ENCODE results near the gene TRAPPC3L.
"Not testable (repeated sequence)": the region's sequence is repeated elsewhere in the genome, so short reads cannot be mapped to it uniquely, and the experiment has no call there.

The TRAPPC3L gene

DNA sequence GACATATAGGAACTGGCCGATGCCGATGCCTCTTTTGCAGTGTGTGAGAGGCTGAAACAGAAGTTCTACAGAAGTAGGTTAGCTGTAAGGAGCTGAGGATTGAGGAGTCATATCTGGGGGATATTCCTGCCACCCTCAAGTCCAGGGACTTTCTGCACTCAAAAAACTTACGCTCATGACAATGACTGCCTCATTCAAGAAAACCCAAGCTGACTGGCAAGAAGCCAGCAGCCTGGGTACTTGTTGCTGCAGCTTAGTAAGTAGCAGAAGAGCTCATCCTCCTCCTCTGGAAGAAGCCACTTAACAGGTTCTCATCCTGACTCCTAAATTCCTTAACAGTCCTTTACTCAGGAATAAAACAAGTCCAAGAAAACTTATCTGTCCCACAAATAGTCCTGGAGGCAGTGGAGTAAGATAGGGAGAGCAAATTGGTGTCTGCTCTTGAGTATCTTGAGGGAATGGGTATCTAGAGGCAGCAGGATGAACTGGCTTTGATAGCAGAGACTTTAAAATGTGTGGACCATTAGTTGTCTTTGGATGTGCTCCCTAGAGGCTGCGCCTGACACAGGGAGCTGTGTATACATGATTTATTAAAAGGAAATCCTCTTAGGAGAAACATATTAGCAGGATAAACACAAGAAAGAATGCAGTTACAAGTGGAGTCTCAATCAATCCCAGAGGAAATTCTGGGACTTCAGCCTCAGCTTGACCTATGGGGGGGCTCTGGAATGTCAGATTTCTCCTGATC lies 26.7 kb downstream of the TRAPPC3L start:
- in situ Hi-C loops (cut with MboI; ENCODE audit: low sequenced_read_pairs) = no loop called here

DNA sequence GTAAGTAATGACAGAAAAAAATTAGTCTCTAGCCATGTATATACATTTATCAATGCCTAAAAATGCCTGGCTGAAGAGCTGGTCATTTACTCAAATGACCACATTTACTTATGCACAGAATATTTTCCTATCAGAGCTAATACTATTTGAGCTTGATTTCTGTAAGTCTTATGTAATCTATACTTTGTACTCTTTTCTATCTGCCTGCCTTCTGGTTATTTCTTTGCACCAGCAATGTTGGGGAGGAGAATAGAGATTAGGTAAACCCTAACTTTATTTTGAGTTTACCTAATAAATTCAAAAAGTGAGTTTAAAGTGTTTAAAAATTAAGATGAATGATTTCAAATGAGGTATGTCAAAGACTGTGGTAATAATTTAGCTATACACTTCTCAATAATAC lies 30.3 kb downstream of the TRAPPC3L start:
- in situ Hi-C loops (cut with MboI; ENCODE audit: low sequenced_read_pairs) = no loop called here

DNA sequence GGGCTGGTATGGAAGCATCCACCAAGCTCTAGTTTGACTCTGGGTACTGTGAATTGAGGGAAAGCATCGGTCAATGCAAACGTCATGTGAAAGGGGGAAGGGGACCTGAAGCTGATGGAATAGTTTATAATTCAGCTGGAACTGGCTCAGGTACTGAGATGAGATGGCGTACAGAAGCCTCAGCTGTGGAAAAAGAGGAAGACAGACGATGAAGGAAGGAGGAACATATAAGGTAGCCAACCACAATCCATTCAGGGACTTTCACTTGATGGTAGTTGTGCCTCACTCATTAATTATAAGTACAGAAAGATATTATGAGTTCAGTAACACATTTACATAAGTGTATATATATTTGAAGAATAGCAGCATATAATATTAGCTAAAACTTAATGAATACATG lies 31.4 kb downstream of the TRAPPC3L start:
- in situ Hi-C loops (cut with MboI; ENCODE audit: low sequenced_read_pairs) = no loop called here

DNA sequence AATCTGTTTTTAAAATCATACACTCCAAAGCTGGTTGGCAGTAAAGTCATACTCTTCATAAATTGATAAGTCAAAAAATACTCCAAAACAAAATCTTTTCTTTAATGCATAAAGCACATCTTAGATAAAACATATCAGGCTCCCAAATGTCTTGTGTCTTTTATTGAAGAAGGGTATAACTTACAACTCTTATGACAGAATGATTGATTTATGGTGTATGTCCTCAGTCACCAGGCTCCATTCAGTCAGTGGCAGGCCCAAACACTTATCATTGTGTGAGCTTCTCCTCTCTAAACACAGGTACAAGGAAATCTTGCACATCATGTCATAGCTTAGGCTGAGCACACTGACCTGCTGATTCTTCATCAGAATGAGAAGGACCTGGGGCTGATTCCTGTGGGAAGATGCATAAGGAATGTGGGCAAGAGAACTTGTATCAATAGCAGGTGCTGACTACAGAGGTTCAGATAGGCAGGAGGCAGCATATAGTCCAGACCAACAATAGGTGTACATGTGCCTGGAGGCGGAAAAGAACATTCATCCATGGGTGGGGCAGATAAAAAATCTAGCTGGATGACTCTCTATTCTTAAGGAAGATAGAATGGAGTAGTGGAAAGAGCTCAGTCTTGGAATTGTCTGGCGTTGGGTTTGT lies 32.1 kb downstream of the TRAPPC3L start:
- in situ Hi-C loops (cut with MboI; ENCODE audit: low sequenced_read_pairs) = no loop called here

DNA sequence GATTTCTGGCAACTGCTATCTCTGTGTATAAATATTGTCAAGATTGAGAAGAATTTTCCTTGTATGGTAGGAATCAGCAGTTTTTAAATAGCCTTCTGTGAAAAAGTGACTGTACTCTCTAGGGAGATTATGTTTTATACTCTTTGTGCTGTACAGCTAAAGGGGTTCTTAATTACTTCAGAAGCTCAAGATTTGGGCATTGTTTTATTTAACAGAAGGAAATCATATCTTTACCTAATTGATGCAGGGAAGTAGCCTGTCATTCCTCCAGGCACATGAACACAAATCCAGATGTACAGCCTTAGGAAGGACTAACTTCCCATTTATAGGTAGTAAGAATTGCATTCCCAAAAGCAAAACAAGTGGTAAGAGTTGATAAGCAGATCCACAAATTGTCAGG lies 32.8 kb downstream of the TRAPPC3L start:
- in situ Hi-C loops (cut with MboI; ENCODE audit: low sequenced_read_pairs) = no loop called here

DNA sequence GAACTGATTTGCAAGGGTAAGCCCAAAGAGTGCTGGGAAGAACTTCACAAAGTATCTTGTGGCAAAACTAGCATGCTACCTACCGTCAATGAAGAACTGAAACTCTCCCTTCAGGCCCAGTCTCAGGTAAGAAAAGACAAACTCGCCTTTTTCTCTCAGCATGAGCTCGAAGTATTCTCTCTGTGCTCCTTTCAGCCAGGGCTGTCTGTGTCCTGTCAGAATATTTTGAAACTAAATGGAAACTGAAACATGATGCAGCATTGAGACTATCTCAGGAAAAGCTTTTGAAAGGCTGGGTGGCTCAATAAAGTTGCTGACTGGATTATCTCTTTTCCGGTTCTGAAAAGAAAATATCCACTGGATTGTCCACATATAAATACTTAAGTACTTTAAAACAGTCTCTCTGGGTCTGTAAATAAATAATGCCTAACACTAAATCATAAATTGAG lies 33.3 kb downstream of the TRAPPC3L start:
- in situ Hi-C loops (cut with MboI; ENCODE audit: low sequenced_read_pairs) = no loop called here

DNA sequence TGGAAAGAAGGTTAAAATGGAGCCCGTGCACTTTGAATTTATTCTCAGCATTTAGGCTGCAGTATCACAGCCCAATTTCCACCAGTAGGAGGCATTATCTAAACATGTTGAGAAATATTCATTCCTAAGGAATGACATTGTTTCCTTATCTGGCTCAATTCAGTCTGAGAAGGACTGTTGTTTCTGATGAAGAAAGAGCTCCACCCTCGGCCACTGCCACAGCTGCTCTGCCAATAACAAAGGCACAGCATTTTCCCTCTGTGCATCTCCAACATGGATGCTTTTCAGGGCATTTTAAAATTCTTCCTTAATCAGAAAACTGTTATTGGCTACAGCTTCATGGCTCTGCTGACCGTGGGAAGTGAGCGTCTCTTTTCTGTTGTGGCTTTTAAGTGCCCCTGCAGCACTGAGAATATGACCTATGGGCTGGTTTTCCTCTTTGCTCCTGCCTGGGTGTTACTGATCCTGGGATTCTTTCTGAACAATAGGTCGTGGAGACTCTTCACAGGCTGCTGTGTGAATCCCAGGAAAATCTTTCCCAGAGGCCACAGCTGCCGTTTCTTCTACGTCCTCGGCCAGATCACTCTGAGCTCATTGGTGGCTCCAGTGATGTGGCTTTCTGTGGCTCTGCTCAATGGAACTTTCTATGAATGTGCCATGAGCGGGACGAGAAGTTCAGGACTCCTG lies 33.9 kb downstream of the TRAPPC3L start, which contains the start of gene CALHM5:
CALHM5 (plus strand) TSS at position 216 of the 687 bp plus-strand sequence; CDS start at position 274, 58 bp downstream.
- in situ Hi-C loops (cut with MboI; ENCODE audit: low sequenced_read_pairs) = no loop called here

DNA sequence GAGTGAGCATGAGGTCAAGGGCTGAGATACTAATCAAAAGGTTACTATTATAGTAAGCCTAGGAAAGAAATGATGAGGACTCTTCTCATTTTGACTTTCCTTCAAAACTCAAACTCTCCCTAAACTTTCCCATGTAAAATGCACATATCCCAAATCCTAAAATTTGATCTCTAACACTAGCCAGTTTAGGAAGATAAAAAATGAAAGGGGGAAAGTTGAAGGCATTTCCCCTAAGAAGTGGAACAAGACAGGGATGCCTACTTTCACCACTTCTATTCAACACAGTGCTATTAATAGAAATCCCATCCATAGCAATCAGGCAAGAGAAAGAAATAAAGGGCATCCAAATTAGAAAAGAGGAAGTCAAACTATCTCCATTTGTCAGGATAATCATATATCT lies 37.0 kb downstream of the TRAPPC3L start:
- in situ Hi-C loops (cut with MboI; ENCODE audit: low sequenced_read_pairs) = no loop called here

DNA sequence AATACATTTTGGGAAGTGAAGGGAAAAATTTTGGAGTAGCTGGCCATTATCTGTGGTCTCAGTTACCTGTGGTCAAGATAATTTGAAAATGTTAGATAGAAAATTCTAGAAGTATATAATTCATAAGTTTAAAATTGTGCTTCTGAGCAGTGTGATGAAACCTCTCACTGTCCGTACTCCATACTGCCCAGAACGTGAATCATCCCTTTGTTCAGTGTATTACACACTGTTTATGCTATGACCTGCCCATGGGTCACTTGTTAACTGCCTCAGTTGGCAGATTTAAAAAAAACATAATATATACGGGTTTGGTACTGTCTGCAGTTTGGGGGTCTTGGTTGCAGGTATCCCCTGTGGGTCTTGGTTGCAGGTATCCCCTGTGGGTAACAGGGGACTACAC lies 38.2 kb downstream of the TRAPPC3L start:
- in situ Hi-C loops (cut with MboI; ENCODE audit: low sequenced_read_pairs) = no loop called here

DNA sequence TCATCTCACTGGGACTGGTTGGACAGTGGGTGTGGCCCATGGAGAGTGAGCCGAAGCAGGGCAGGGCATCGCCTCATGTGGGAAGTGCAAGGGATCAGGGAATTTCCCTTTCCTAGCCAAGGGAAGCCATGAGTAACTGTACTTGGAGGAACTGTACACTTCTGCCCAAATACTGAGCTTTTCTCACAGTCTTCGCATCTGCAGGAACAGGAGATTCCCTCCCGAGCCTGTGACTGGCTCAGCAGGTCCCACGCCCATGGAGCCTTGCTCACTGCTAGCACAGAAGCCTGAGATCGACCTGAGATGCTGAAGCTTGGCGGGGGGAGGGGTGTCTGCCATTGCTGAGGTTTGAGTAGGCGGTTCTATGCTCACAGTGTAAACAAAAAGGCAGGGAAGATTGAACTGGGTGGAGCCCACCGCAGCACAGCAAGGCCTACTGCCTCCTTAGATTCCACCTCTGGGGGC lies 44.5 kb downstream of the TRAPPC3L start:
- in situ Hi-C loops (cut with MboI; ENCODE audit: low sequenced_read_pairs) = no loop called here

DNA sequence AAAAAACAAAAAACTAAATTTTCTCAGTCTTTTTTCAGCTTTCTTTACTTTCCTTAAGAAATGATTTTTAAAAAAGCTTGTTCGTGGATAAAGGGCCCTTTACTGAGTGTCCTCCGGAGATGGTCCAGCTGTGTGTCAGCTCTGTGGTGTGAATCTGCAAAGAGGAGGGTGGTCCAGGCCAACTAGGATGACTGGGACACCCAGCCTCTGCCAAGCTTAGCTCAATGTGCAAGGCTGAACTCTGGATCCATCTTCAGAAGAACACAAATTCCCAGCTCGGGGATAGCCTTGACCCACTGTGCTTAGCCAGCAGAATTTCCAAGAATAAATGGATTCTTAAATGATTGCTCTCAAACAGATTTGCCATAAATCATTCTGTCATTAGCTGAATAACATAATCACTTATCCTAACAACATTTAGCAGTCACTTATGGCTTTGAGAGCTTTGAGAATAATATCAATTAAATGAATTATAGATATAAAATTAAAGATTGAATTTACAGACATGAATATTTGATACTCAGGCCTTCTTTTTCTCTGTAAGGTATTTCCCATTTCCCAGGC lies 48.3 kb downstream of the TRAPPC3L start:
- in situ Hi-C loops (cut with MboI; ENCODE audit: low sequenced_read_pairs) = no loop called here

DNA sequence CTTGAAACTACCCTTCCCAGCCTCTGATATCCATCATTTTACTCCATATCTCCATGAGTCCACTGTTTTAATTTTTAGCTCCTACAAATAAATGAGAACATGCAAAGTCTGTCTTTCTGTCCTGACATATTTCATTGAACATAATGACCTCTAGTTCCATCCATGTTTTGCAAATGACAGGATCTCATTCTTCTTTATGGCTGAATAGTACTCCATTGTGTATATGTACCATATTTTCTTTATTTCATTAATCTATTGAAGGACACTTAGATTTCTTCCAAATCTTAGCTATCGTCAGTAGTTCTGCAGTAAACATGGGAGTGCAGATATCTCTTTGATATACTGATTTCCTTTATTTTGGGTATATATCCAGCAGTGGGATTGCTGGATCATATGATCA lies 50.3 kb downstream of the TRAPPC3L start:
- in situ Hi-C loops (cut with MboI; ENCODE audit: low sequenced_read_pairs) = not testable (repeated sequence)

DNA sequence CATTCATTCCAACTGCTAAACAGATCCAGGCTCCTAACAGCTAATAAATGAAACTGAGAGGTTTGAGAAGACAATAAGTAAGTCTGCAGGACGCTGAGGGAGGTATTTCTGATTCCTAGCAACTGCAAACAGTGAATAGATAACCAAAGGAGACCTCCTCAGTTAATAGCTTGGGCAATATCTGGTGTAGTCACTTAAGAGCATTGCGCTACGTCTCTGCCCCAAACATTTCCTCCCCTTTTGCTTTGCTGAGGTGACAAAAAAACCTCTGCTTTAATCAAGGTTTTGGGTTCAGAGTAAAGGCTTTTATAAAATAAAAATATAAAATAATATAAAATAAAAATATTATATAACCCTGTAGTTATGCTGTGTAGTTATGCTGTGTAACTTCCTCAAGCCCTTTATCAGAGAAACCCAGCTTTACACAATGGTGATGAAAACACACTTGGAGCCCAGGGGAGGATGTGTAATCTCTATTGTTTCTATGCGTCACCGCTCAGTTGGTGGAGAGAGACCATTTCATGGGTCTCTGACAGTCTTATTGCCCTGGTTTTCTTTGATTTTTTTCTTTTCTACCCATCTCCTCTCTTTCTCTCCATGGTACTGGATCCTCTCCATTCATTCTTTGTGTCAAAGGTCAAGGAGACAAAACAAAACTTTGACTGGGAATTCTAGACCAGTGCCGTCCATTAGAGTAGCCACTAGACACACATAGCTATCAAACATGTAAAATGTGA lies 53.0 kb downstream of the TRAPPC3L start:
- in situ Hi-C loops (cut with MboI; ENCODE audit: low sequenced_read_pairs) = no loop called here

DNA sequence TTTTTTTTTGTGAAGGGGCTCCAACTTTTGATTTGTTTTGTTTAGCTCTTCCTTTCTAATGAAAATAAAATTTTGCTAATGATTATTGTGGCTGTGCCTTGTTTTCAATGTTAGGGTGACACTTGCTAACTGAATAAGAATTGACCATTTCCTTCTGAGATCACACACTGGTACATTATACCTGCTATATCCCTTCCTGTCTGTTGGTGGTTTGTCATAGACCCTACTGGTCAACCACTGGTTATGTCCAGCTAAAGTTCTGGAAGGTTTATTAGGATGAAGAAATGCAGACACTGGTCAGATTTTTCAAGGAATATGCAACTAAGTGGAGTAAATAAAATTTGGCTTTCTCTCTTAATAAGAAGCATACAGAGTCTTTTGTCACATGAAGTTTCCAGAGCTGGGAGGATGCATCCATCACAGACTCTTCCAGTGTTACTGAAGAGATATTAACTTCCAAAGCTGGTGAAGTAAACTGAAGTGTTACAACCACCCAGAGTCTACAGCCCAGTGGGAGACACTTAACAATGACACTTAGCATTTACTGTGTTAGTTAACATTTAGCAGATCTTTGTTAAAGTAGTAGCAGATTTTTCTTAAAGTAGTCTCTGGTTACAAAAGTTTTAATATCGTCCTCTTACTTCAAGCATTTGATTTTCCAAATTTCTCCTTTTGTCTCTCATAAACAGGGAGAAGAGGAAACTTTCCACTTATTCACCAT lies 53.7 kb downstream of the TRAPPC3L start:
- in situ Hi-C loops (cut with MboI; ENCODE audit: low sequenced_read_pairs) = no loop called here

DNA sequence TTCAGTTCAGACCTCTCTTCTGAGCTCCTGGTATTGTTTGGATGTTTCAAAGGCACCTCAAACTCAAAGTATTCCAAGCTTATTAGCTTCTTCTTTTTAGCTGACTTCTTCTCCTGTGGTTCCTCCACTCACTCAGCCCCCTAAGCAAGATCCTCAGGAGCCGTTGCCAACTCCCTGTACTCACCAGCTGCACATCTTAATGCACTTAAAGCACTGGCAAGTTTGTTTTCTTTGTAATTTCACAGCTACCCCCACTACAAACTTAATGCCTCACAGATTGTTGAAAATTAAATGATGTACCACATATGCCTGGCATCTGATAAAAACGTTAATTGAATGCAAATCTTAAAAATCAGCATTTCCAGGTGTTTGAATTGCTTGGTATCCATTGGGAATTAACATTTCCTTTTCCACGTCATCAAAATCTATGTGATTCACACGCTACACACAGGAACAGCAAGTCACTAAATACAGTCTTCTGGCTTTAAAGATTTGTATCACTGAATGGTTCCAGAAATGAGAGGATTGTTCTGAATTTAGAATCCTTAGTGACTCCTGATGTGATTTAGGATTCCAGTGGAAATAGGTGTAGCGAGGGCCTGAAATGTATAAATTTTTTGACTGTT lies 59.8 kb downstream of the TRAPPC3L start:
- in situ Hi-C loops (cut with MboI; ENCODE audit: low sequenced_read_pairs) = no loop called here

DNA sequence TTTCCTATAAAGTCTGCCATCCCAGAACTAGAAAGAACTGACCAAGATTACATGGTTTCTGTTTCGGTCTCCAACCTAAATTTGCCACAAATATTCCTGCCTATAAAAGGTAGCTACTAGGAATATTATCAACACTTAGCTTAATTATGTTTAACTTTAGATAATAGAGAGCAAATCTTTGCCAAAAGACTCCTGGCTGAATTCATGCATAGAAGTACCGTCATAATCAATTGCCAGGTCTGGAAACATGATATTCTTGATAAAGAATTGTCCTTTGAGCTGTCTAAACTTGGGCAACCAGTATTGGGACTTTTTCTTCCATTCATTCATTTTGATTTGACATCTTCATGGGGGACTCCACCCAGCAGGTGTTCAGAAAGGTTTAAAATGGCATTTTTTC lies 61.9 kb downstream of the TRAPPC3L start:
- in situ Hi-C loops (cut with MboI; ENCODE audit: low sequenced_read_pairs) = no loop called here

DNA sequence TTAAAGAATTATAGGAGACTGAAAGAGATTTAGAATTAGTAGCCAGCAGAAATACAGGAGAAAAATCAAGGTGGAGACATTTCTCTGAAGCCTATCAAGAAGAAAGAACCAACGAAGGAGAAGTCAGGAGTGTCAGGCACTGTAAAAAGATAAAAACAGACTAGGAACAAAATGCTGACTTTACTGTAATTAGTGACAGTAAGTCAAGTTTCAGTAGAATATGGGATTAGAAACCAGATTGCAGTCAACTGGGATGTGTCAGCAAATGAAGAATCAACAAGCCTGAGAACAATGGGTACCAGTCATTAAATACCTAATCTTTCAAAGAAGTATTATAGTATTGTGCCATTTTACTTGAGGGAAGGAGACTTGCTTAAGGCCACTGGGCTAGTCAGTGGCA lies 62.7 kb downstream of the TRAPPC3L start:
- in situ Hi-C loops (cut with MboI; ENCODE audit: low sequenced_read_pairs) = no loop called here

DNA sequence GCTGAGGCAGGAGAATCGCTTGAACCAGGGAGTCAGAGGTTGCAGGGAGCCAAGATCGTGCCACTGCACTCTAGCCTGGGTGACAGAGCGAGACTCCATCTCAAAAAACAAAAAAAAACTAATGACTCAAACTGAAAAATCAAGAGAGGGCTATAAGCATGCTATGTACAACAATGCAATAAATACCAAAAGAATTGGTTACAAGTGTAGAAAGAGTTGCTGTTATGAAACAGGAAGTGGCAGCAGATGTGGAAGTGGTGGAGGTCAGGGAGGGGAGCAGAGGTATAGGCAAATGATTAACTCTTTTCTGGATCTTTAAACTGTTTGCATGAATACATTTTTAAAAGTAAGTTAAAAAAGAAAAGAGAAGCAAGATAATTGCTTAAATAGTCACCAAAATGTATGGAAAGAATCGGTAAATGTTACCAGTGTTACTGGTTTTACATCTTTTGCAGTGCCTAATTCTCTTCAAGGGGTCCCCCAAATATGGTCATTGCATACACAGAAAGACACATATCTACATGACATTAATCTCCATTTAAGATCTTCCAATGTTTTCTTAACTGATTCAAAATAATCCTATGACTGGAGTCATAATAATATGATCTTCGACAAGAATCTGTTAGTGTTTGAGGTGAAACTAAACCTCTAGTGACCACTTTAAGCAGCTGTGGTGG lies 69.3 kb downstream of the TRAPPC3L start:
- in situ Hi-C loops (cut with MboI; ENCODE audit: low sequenced_read_pairs) = no loop called here

DNA sequence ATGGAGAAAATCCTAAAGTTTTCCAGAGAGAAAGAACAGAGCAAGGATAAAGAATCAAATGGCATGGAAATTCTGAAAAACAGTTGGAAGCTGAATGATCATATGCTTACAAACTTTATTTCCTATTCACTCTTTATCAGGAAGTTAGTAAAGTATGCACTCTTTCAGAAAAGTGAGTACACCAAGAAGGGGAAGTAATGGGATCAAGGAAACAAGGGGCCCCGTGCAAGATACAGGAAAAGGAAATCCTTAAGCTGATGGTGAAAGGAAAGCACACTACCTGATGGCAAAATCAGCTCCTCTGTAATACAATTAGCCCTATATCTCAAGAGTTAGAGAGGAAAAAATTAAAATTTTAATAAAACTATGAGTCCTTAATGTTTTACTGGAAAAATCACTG lies 70.3 kb downstream of the TRAPPC3L start:
- in situ Hi-C loops (cut with MboI; ENCODE audit: low sequenced_read_pairs) = no loop called here
